ENCODE measurements around the gene PPP1R9B. TPM values are rescaled to one million over a fixed set of nuclear protein-coding genes. Genes with fewer than 3 reads are reported as not detected.

The PPP1R9B gene
- total and polyA plus RNA-seq, 2 of the 8 experiments (the other 6 are each of a cell fraction or from before 2014, with no cell fraction given), result 5.2 to 13.1 TPM

DNA sequence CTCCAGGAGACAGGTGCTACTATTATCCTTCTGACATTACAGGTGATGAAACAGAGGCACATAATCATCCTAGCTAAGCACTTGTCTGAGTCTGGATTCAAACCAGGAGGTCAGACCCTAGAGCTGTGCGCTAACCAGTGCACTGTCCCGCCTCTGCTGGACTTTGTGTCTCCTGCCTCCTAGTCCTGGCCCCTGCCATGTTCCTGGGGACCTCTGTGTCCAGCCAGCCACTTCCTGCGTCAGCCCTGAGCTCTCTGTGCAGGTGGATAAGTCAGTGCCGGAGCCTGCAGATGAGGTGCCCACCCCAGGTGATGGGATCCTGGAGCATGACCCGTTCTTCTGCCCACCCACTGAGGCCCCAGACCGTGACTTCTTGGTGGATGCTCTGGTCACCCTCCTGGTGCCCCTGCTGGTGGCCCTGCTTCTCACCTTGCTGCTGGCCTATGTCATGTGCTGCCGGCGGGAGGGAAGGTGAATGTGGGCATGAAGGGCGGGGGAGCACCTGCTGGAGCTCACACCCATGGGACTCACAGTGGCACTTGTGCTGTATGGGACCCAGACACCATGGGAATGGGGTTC, 19.5 kb upstream of the PPP1R9B start (continued):
- TF ChIP-seq CBX8 (IDR thresholded peaks at IDR 0.05; ENCODE audit: borderline replicate concordance, low read depth, low read length), result no peak
- TF ChIP-seq RAD21 (IDR thresholded peaks at IDR 0.05 in 1 of 2, conservative IDR thresholded peaks at IDR 0.05 in 1 of 2; ENCODE audit: low read depth in 2 of 2, low read length in 2 of 2), result no peak
- no peak for TF ChIP-seq CTBP2 (IDR thresholded peaks at IDR 0.05; ENCODE audit: borderline replicate concordance, insufficient read depth, insufficient read length, low read length)
- no peak for TF ChIP-seq SIRT6 (IDR thresholded peaks at IDR 0.05; ENCODE audit: low read length)
- no peak for TF ChIP-seq SRF (IDR thresholded peaks at IDR 0.05; ENCODE audit: low read depth, low read length)
- TF ChIP-seq TAF7 (optimal IDR thresholded peaks at IDR 0.05; ENCODE audit: borderline replicate concordance, low read depth, low read length), result no peak
- no peak for TF ChIP-seq MAFK (IDR thresholded peaks at IDR 0.05; ENCODE audit: low read depth, low read length)
- no peak for TF ChIP-seq HDAC6 (IDR thresholded peaks at IDR 0.05; ENCODE audit: low read depth, low read length)
